AG04449 (cell line): Measurements from ENCODE around the gene USP32.
"Not testable (repeated sequence)": the region's sequence is repeated elsewhere in the genome, so short reads cannot be mapped to it uniquely, and the experiment has no call there.

Experiments used
- CTCF ChIA-PET: fragments of 350-600 bp; formaldehyde crosslinking; extraction: SDS; loops from one replicate; lab custom pipeline; 2021; ENCODE audit warnings: antibody characterized with exemption; lab: Yijun Ruan, JAX
- POLR2A ChIA-PET: fragments of 400-600, 350-600 bp; formaldehyde crosslinking; extraction: SDS; loops from one replicate; lab custom pipeline; 2020; ENCODE audit warnings: antibody characterized with exemption, inconsistent platforms; lab: Yijun Ruan, JAX
- DNase-seq: peaks from one replicate; pipeline ENCODE4 v3.0.0-alpha.2; 2010; ENCODE audit warnings: low read depth, low spot score
- H3K4me3 ChIP-seq: 2 replicates; pipeline ENCODE4 v1.5.1; 2011; ENCODE audit warnings: low read depth, mild to moderate bottlenecking, control low read depth, low read length
- TF ChIP-seq, protein P1 (sequence below): IDR thresholded peaks from one replicate; pipeline ENCODE4 v1.5.1; 2011; ENCODE audit warnings: mild to moderate bottlenecking, moderate library complexity, low read length, control low read depth, inconsistent platforms; ENCODE audit not compliant: insufficient read depth; ENCODE audit errors: missing control alignments

The USP32 gene, protein sequence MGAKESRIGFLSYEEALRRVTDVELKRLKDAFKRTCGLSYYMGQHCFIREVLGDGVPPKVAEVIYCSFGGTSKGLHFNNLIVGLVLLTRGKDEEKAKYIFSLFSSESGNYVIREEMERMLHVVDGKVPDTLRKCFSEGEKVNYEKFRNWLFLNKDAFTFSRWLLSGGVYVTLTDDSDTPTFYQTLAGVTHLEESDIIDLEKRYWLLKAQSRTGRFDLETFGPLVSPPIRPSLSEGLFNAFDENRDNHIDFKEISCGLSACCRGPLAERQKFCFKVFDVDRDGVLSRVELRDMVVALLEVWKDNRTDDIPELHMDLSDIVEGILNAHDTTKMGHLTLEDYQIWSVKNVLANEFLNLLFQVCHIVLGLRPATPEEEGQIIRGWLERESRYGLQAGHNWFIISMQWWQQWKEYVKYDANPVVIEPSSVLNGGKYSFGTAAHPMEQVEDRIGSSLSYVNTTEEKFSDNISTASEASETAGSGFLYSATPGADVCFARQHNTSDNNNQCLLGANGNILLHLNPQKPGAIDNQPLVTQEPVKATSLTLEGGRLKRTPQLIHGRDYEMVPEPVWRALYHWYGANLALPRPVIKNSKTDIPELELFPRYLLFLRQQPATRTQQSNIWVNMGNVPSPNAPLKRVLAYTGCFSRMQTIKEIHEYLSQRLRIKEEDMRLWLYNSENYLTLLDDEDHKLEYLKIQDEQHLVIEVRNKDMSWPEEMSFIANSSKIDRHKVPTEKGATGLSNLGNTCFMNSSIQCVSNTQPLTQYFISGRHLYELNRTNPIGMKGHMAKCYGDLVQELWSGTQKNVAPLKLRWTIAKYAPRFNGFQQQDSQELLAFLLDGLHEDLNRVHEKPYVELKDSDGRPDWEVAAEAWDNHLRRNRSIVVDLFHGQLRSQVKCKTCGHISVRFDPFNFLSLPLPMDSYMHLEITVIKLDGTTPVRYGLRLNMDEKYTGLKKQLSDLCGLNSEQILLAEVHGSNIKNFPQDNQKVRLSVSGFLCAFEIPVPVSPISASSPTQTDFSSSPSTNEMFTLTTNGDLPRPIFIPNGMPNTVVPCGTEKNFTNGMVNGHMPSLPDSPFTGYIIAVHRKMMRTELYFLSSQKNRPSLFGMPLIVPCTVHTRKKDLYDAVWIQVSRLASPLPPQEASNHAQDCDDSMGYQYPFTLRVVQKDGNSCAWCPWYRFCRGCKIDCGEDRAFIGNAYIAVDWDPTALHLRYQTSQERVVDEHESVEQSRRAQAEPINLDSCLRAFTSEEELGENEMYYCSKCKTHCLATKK (N-terminal part only)

DNA sequence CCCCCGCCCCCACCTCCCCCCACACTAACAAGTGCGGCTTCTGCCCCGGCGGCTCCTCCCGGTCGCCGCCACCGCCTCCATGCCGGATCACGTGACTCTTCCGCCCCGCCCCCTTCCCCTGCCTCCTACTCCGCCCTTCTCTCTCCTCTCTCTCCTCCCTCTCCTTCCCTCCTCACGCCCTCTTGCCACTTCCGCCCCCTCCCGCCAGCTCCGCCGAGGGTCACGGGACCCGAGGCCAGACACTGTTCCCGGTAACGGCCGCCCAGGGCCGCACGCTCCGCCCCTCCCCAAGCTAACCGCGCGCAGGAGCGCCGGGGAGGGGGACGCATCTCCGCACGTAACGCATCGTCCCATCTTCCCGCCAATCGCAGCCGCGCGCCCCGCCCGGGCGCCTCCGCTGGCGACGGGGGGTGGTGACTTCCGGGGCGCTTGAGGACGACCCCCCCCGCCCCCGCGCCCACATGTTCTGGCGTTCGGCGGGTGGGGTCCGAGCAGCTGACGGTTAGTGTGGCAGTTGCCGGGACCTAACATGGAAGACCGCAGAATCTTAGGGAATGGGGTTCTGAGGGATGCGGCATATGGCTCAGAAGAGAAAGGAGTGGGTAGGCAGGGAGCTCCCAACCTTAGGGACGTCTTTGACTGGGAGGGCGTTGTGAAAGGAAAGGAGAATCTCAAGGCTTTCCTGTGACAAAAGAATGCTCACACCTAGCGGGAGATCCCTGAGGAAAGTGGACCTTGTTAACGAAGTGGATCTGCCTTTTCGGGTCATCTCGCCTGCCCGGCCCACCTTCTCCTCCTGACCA lies at the start of gene USP32:
Gene USP32, minus strand, starts transcription at position 92 of the 803 bp plus-strand sequence. CDS start 194 bp downstream, outside the sequence.
- CTCF ChIA-PET, result interaction anchor here (1.0 to 1.5 kb wide), 2 partner anchors 9 to 250 kb away, joined by 5 read pairs; no protein-coding TSS in a partner anchor
- TF ChIP-seq, protein P1, sequence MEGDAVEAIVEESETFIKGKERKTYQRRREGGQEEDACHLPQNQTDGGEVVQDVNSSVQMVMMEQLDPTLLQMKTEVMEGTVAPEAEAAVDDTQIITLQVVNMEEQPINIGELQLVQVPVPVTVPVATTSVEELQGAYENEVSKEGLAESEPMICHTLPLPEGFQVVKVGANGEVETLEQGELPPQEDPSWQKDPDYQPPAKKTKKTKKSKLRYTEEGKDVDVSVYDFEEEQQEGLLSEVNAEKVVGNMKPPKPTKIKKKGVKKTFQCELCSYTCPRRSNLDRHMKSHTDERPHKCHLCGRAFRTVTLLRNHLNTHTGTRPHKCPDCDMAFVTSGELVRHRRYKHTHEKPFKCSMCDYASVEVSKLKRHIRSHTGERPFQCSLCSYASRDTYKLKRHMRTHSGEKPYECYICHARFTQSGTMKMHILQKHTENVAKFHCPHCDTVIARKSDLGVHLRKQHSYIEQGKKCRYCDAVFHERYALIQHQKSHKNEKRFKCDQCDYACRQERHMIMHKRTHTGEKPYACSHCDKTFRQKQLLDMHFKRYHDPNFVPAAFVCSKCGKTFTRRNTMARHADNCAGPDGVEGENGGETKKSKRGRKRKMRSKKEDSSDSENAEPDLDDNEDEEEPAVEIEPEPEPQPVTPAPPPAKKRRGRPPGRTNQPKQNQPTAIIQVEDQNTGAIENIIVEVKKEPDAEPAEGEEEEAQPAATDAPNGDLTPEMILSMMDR, result peak; percentile 52

DNA sequence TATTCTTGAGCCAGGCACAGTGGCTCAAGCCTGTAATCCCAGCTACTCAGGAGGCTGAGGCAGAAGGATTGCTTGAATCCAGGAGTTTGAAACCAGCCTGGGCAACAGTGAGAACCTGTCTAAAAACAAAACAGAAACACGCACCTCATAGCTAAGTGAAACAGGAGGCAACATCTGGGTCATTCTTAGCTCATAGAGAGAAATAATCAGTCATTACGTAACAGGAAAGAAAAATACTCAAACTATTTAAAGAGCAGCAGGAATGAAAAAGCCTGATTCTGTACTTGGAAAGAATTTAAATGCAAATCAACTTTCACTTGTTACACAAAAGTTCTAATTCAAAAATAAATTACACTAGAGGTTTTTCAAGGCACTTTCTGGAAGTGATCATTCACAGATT lies 47.6 kb upstream of the USP32 start:
- ChIA-PET POLR2A (no interaction called here), CTCF (interaction anchor here (1.4 to 2.7 kb wide), 4 partner anchors 199 to 331 kb away, joined by 4 to 11 read pairs (median 4); no protein-coding TSS in a partner anchor)
- TF ChIP-seq, protein P1, result no peak
- no peak for DNase-seq
- H3K4me3 ChIP-seq, result no peak overlapping the region

More for the DNA sequence above, at the start of gene USP32:
- DNase-seq, result peak; percentile 91
- H3K4me3 ChIP-seq, result peak within 1 kb of the TSS; percentile 98
- POLR2A ChIA-PET, result interaction anchor here (0.6 to 1.5 kb wide), 12 partner anchors 19 to 318 kb away, joined by 3 to 7 read pairs (median 3); partner anchors contain the start of gene PPM1D

DNA sequence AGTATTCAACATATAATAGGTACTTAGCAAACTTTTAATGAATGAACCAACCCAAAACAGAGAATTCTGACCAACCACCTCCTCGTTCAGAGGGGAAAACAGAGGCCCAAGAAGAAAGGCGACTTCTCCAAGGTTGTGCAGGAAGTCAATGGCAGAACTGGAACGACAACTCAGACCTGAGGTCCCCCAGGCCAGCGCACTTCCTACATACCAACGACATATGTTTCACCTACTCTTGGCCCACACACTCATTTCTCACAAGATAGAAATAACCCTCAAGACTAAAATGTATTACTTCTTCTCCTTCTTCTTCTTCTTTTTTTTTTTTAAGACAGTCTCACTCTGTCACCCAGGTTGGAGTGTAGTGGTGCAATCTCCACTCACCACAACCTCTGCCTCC lies 44.7 kb upstream of the USP32 start:
- H3K4me3 ChIP-seq, result no peak overlapping the region
- ChIA-PET POLR2A (no interaction called here), CTCF (interaction anchor here (0.6 to 1.6 kb wide), 6 partner anchors 10 to 295 kb away, joined by 3 to 7 read pairs (median 3); no protein-coding TSS in a partner anchor)
- TF ChIP-seq, protein P1, result no peak
- DNase-seq, result no peak

DNA sequence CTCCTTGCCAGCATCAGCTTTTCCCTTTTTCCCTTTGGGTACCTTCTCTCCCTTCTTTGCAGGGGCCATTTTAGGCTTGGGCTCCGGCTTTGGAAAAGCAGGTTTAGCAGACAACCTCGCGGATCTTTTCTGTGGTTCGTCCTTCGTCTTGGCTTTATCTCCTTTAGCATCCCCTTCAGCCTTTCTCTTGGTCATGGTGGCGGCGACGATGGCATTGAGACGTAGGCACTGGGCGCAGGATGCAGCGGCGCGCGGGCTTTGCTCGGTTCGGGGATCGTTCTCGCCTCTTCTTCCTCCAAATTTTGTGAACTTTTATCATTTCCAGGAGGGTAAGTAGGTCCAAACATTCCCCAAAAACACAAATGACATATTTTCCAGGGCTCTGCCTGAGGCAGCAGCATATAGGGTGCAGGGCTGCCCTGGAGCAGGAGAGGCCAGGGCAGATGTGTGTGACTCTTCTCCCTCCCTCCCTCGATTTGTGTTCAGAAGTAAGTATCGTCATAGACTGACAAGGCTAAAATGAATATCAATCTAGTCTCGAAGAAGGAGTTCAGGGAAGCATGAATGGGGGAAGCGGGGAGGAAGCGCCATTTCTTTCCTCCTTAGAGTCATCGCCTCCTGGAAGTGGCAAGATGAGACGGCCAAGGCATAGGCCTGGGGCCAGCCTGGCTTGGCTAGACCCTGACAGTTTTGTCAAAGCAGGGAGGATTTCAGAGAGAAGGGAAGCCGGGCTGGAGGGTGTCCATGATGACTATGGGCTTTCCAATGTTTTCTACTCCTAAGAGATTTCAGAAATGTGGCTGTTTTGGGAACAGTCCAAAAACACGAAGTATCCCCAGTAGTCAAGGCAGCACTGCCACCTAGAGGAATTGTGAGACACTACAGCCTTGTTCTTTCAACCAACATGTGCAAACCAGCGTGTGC lies 43.6 kb upstream of the USP32 start:
- TF ChIP-seq, protein P1, result peak; percentile 82
- no peak overlapping the region for H3K4me3 ChIP-seq
- CTCF ChIA-PET, result interaction anchor here (0.7 to 1.9 kb wide), 9 partner anchors 9 to 325 kb away, joined by 3 to 18 read pairs (median 3); no protein-coding TSS in a partner anchor
- peak; percentile 58 for DNase-seq
- POLR2A ChIA-PET, result no interaction called here

DNA sequence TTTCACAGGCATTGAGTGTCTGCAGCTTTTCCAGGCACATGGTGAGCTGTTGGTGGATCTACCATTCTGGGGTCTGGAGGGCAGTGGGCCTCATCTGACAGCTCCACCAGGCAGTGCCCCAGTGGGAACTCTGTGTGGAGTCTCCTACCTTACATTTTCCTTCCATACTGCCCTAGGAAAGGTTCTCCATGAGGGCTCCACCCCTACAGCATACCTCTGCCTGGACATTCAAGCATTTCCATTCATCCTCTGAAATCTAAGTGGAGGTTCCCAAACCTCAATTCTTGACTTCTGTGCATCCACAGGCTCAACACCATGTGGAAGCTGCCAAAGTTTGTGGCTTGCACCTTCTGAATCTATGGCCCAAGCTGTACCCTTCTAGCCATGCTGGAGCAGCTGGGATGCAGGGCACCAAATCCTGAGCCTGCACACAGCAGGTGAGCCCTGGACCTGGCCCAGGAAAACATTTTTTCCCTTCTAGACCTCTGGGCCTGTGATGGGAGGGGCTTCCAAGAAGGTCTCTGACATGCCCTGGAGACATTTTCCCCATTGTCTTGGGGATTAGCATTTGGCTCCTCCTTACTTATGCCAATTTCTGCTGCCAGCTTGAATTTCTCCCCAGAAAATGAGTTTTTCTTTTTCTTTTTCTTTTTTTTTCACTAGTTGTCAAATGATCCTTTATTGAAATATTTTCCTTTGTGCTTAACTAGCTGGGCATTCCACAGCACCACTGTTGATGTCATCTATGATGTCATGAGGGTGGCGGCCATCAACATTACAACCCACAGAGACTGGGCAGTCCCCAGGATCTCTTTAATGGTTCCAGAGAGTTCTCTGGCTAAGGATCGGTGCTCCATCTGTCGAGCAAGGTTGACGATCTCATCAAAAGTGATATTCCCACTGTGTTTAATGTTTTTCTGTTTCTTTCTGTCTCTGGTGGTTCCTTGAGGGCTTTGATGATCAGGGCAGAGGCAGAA lies 41.4 kb upstream of the USP32 start:
- DNase-seq, H3K4me3 ChIP-seq, POLR2A ChIA-PET: not testable (repeated sequence)
- CTCF ChIA-PET, result interaction anchor here (0.8 to 1.9 kb wide), 4 partner anchors 12 to 293 kb away, joined by 3 to 18 read pairs (median 4); no protein-coding TSS in a partner anchor

DNA sequence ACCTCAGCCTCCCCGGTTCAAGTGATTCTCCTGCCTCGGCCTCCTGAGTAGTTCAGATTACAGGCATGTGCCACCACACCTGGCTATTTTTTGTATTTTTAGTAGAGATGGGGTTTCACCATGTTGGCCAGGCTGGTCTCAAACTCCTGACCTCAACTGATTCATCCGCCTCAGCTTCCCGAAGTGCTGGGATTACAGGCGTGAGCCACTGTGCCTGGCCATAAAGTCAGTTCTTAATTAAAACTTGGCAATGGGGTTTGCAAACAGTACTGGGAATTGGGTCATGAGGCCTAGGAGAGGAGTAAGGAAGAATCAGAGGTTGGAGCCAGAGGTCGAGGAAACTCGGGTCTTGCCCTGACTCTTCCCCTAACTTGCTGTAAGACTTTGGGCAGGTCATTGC lies 38.6 kb upstream of the USP32 start:
- POLR2A ChIA-PET, result interaction anchor here (0.9 kb wide), 1 partner anchor 281 kb away, joined by 5 read pairs; the partner anchor contains the start of gene CA4
- CTCF ChIA-PET, result interaction anchor here (0.7 to 3.2 kb wide), 3 partner anchors 9 to 303 kb away, joined by 3 to 9 read pairs (median 4); partner anchors contain the start of gene CHCT1
- not testable (repeated sequence) for DNase-seq, H3K4me3 ChIP-seq

DNA sequence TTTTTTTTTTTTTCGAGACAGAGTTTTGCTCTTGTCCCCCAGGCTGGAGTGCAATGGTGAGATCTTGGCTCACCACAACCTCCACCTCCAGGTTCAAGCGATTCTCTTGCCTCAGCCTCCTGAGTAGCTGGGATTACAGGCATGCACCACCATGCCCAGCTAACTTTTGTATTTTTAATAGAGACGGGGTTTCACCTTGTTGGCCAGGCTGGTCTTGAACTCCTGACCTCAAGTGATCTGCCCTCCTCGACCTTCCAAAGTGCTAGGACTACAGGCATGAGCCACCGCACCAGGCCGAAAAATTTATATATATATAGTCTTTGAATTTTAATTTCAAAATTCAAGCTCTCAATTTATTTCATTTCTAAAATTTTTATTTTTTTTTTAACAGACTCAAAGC lies 36.6 kb upstream of the USP32 start:
- H3K4me3 ChIP-seq, DNase-seq: not testable (repeated sequence)
- CTCF ChIA-PET, result interaction anchor here (1.1 to 1.7 kb wide), 2 partner anchors 197 to 291 kb away, joined by 3 to 4 read pairs; no protein-coding TSS in a partner anchor
- POLR2A ChIA-PET, result interaction anchor here (0.7 kb wide), 1 partner anchor 36 kb away, joined by 7 read pairs; no protein-coding TSS in a partner anchor
